ENCODE results near the gene CIDEC. TPM values are rescaled to one million over a fixed set of nuclear protein-coding genes. Genes with fewer than 3 reads are reported as not detected.
A peak's percentile ranks its signal among the peaks of the same experiment; 100 is the strongest.

CIDEC gene
- total and polyA plus RNA-seq, 2 of the 13 experiments (the other 11 are each of a cell fraction or from before 2014, with no cell fraction given) = 2.5 to 10.4 TPM

- peak; percentile 92 for TF ChIP-seq MEIS2 (CRISPR knock-in tag; IDR thresholded peaks at IDR 0.05)
- TF ChIP-seq ZBTB2 (CRISPR knock-in tag; IDR thresholded peaks at IDR 0.05; ENCODE audit: low read depth) = no peak
- TF ChIP-seq DNMT1 (CRISPR knock-in tag; IDR thresholded peaks at IDR 0.05) = no peak
- TF ChIP-seq ZBTB3 (CRISPR knock-in tag; IDR thresholded peaks at IDR 0.05; ENCODE audit: borderline replicate concordance, low read depth) = 0 out of 2 replicates have a peak, but pooled peaks have one; percentile 39
- no peak for TF ChIP-seq HHEX (CRISPR knock-in tag; IDR thresholded peaks at IDR 0.05)
- no peak; the same call in 1 of the 2 replicates for TF ChIP-seq GTF2F1 (IDR thresholded peaks at IDR 0.05; ENCODE audit: low read length)
- TF ChIP-seq NFKBIZ (CRISPR knock-in tag; IDR thresholded peaks at IDR 0.05) = 0 out of 2 replicates have a peak, but pooled peaks have one; percentile 21
- TF ChIP-seq ZBTB34 (CRISPR knock-in tag; IDR thresholded peaks at IDR 0.05) = no peak
- no peak; the same call in 1 of the 2 replicates for TF ChIP-seq SMC3 (IDR thresholded peaks at IDR 0.05; ENCODE audit: low read length)
- no peak for TF ChIP-seq ZFP91 (CRISPR knock-in tag; IDR thresholded peaks at IDR 0.05; ENCODE audit: borderline replicate concordance)
- peak; percentile 82 for TF ChIP-seq SMAD3 (CRISPR knock-in tag; IDR thresholded peaks at IDR 0.05)
- TF ChIP-seq CBX1 (IDR thresholded peaks at IDR 0.05; ENCODE audit: low read depth) = peak; percentile 68
- TF ChIP-seq CHD2 (IDR thresholded peaks at IDR 0.05; ENCODE audit: low read depth, low read length) = no peak
- TF ChIP-seq ZMYM3 (CRISPR knock-in tag; IDR thresholded peaks at IDR 0.05) = no peak
- TF ChIP-seq MEIS1 (CRISPR knock-in tag; IDR thresholded peaks at IDR 0.05; ENCODE audit: borderline replicate concordance) = peak; percentile 92
- no peak for TF ChIP-seq LCORL (IDR thresholded peaks at IDR 0.05)
- peak; percentile 85 for TF ChIP-seq LCORL (CRISPR knock-in tag; IDR thresholded peaks at IDR 0.05)
- peak; percentile 74 for TF ChIP-seq RXRB (CRISPR knock-in tag; IDR thresholded peaks at IDR 0.05; ENCODE audit: borderline replicate concordance)
- TF ChIP-seq SNAI1 (CRISPR knock-in tag; IDR thresholded peaks at IDR 0.05; ENCODE audit: borderline replicate concordance) = peak; percentile 71; the same call in 1 of the 2 replicates
- peak; percentile 100 for TF ChIP-seq ZNF101 (CRISPR knock-in tag; IDR thresholded peaks at IDR 0.05; ENCODE audit: borderline replicate concordance, low read depth)
- peak; percentile 81 for TF ChIP-seq ZNF317 (CRISPR knock-in tag; IDR thresholded peaks at IDR 0.05)
- no peak for TF ChIP-seq KAT7 (CRISPR knock-in tag; IDR thresholded peaks at IDR 0.05; ENCODE audit: borderline replicate concordance)
- peak; percentile 71 for TF ChIP-seq HOXA5 (CRISPR knock-in tag; IDR thresholded peaks at IDR 0.05)
- peak; percentile 13; the same call in 1 of the 2 replicates for TF ChIP-seq TFDP1 (CRISPR knock-in tag; IDR thresholded peaks at IDR 0.05; ENCODE audit: borderline replicate concordance)
These were observed 17.6 kb upstream of the CIDEC start (continued) for GRCh38 chr3:9897408-9898372.

Data from HepG2 (cell line).